Measurements from ENCODE around the gene ARHGEF1. TPM values are rescaled to one million over a fixed set of nuclear protein-coding genes. Genes with fewer than 3 reads are reported as not detected.
"Not testable (repeated sequence)": the region's sequence is repeated elsewhere in the genome, so short reads cannot be mapped to it uniquely, and the experiment has no call there.

ARHGEF1 gene
- total and polyA plus RNA-seq, 5 experiments from 2014 or later = 161 to 1,239 (median 346) TPM

GRCh38 chr19:41908724-41909464 lies 25.9 kb downstream of the ARHGEF1 start:
- Mint-ChIP-seq H3K4me3 (peak overlapping the region in 2 of 10 donors; percentile 22 to 48), H3K9me3 (no peaks in the 10 kb centered on the region), H3K27ac (peak overlapping the region in 8 of 10 donors; percentile 41 to 84 (median 62)), H3K27me3 (no peaks in the 10 kb centered on the region), H3K36me3 (peaks cover 0 to 41% (median 0%) of the 10 kb centered on the region in 3 donors), H3K4me1 (peaks cover 44 to 87% (median 61%) of the 10 kb centered on the region in 4 donors)
- ATAC-seq (no peak), DNase-seq (peak in 1 of 10 donors; percentile 11)
- POLR2A ChIA-PET = interaction anchor here (0.6 to 15.2 kb wide), 10 partner anchors 7 to 49 kb away, joined by 3 to 465 read pairs (median 10); partner anchors contain the start of genes ARHGEF1, CD79A, ERFL and RPS19

GRCh38 chr19:41909706-41910105 lies 26.7 kb downstream of the ARHGEF1 start:
- H3K36me3 Mint-ChIP-seq = peaks cover 0 to 33% (median 0%) of the 10 kb centered on the region in 3 donors
- POLR2A ChIA-PET = interaction anchor here (1.1 to 15.2 kb wide), 8 partner anchors 8 to 50 kb away, joined by 3 to 465 read pairs (median 42); partner anchors contain the start of genes ARHGEF1, CD79A, ERFL and RPS19
- no peak for ATAC-seq
- H3K4me3 Mint-ChIP-seq = no peak overlapping the region
- H3K9me3 Mint-ChIP-seq = no peaks in the 10 kb centered on the region
- H3K27ac Mint-ChIP-seq = peak overlapping the region in 5 of 10 donors; percentile 68 to 92 (median 84)
- H3K27me3 Mint-ChIP-seq = peaks cover 0 to 3% (median 0%) of the 10 kb centered on the region in 5 donors
- DNase-seq = no peak
- H3K4me1 Mint-ChIP-seq = peaks cover 43 to 86% (median 59%) of the 10 kb centered on the region in 4 donors

- H3K27me3 Mint-ChIP-seq = peaks cover 0 to 3% (median 0%) of the 10 kb centered on the region in 5 donors
- H3K27ac Mint-ChIP-seq = peak overlapping the region; percentile 64 to 92 (median 88)
- DNase-seq (peak in 2 of 10 donors; percentile 31 to 43), ATAC-seq (peak; percentile 4 to 9)
- no peaks in the 10 kb centered on the region for H3K9me3 Mint-ChIP-seq
- POLR2A ChIA-PET = interaction anchor here (0.8 to 15.2 kb wide), 9 partner anchors 8 to 51 kb away, joined by 3 to 465 read pairs (median 24); partner anchors contain the start of genes ARHGEF1, CD79A, ERFL and RPS19
- peaks cover 42 to 79% (median 55%) of the 10 kb centered on the region in 4 donors for H3K4me1 Mint-ChIP-seq
- peaks cover 0 to 25% (median 0%) of the 10 kb centered on the region in 3 donors for H3K36me3 Mint-ChIP-seq
- peak overlapping the region in 8 of 10 donors; percentile 1 to 52 (median 22) for H3K4me3 Mint-ChIP-seq
Measured at GRCh38 chr19:41910240-41910991, 27.4 kb downstream of the ARHGEF1 start.

GRCh38 chr19:41910992-41911888 lies 28.3 kb downstream of the ARHGEF1 start:
- peak in 2 of 10 donors; percentile 39 to 45 for DNase-seq
- peak overlapping the region; percentile 18 to 79 (median 66) for H3K4me3 Mint-ChIP-seq

GRCh38 chr19:41911889-41912731 lies 29.1 kb downstream of the ARHGEF1 start:
- POLR2A ChIA-PET = interaction anchor here (0.8 to 15.2 kb wide), 12 partner anchors 7 to 52 kb away, joined by 3 to 465 read pairs (median 10); partner anchors contain the start of genes ARHGEF1, CD79A, ERFL and RPS19
- H3K9me3 Mint-ChIP-seq = no peaks in the 10 kb centered on the region
- DNase-seq (peak in 1 of 10 donors; percentile 43), ATAC-seq (peak in 1 of 2 donors; percentile 7)
- H3K27ac Mint-ChIP-seq = peak overlapping the region; percentile 82 to 92 (median 88)
- H3K36me3 Mint-ChIP-seq = peaks cover 0 to 10% (median 0%) of the 10 kb centered on the region in 3 donors
- peak overlapping the region in 9 of 10 donors; percentile 52 to 79 (median 67) for H3K4me3 Mint-ChIP-seq
- peaks cover 34 to 62% (median 45%) of the 10 kb centered on the region in 4 donors for H3K4me1 Mint-ChIP-seq
- peaks cover 0 to 3% (median 0%) of the 10 kb centered on the region in 5 donors for H3K27me3 Mint-ChIP-seq

More at GRCh38 chr19:41910992-41911888, 28.3 kb downstream of the ARHGEF1 start:
- H3K36me3 Mint-ChIP-seq = peaks cover 0 to 17% (median 0%) of the 10 kb centered on the region in 3 donors
- H3K9me3 Mint-ChIP-seq = no peaks in the 10 kb centered on the region
- ATAC-seq = peak; percentile 18 to 35
- peak overlapping the region; percentile 82 to 92 (median 88) for H3K27ac Mint-ChIP-seq
- POLR2A ChIA-PET = interaction anchor here (0.8 to 15.2 kb wide), 14 partner anchors 8 to 51 kb away, joined by 3 to 465 read pairs (median 8); partner anchors contain the start of genes ARHGEF1, CD79A, ERFL and RPS19
- peaks cover 38 to 71% (median 49%) of the 10 kb centered on the region in 4 donors for H3K4me1 Mint-ChIP-seq
- peaks cover 0 to 3% (median 0%) of the 10 kb centered on the region in 5 donors for H3K27me3 Mint-ChIP-seq

- ATAC-seq (peak; percentile 27 to 32), DNase-seq (peak in 5 of 10 donors; percentile 31 to 64 (median 38))
- Mint-ChIP-seq H3K9me3 (no peaks in the 10 kb centered on the region), H3K4me1 (peaks cover 34 to 57% (median 42%) of the 10 kb centered on the region in 4 donors), H3K27me3 (peaks cover 0 to 3% (median 0%) of the 10 kb centered on the region in 5 donors), H3K27ac (peak overlapping the region in 5 of 10 donors; percentile 31 to 92 (median 85)), H3K36me3 (peaks cover 0 to 5% (median 0%) of the 10 kb centered on the region in 3 donors), H3K4me3 (peak overlapping the region in 9 of 10 donors; percentile 36 to 86 (median 55))
- POLR2A ChIA-PET = interaction anchor here (2.0 to 15.2 kb wide), 7 partner anchors 11 to 53 kb away, joined by 9 to 465 read pairs (median 61); partner anchors contain the start of genes ARHGEF1, CD79A, ERFL and RPS19
Measured at GRCh38 chr19:41912899-41913537, 30.0 kb downstream of the ARHGEF1 start.

- peak overlapping the region in 9 of 10 donors; percentile 36 to 86 (median 60) for H3K4me3 Mint-ChIP-seq
- peaks cover 0 to 3% (median 0%) of the 10 kb centered on the region in 5 donors for H3K27me3 Mint-ChIP-seq
- peaks cover 0 to 4% (median 0%) of the 10 kb centered on the region in 3 donors for H3K36me3 Mint-ChIP-seq
- peak in 1 of 10 donors; percentile 62 for DNase-seq
- H3K9me3 Mint-ChIP-seq = no peaks in the 10 kb centered on the region
- H3K27ac Mint-ChIP-seq = peak overlapping the region in 7 of 10 donors; percentile 16 to 92 (median 55)
- POLR2A ChIA-PET = interaction anchor here (5.7 kb wide), 1 partner anchor 12 kb away, joined by 76 read pairs; no protein-coding TSS in a partner anchor
- ATAC-seq = peak; percentile 3 to 13
- peaks cover 34 to 55% (median 41%) of the 10 kb centered on the region in 4 donors for H3K4me1 Mint-ChIP-seq
Measured at GRCh38 chr19:41913538-41914423, 30.8 kb downstream of the ARHGEF1 start.

- Mint-ChIP-seq H3K4me3 (peak overlapping the region in 8 of 10 donors; percentile 36 to 86 (median 64)), H3K4me1 (peaks cover 29 to 48% (median 37%) of the 10 kb centered on the region in 4 donors), H3K27ac (peak overlapping the region in 5 of 10 donors; percentile 2 to 92 (median 55))
- ATAC-seq, H3K27me3 Mint-ChIP-seq, H3K36me3 Mint-ChIP-seq, POLR2A ChIA-PET, DNase-seq, H3K9me3 Mint-ChIP-seq: not testable (repeated sequence)
Measured at GRCh38 chr19:41914424-41914834, 31.4 kb downstream of the ARHGEF1 start.

Data from naive thymus-derived CD8-positive, alpha-beta T cell (primary cell).